B cell (primary cell): ENCODE data around the gene TEF. TPM values are rescaled to one million over a fixed set of nuclear protein-coding genes. Genes with fewer than 3 reads are reported as not detected.
"Not testable (repeated sequence)": the region's sequence is repeated elsewhere in the genome, so short reads cannot be mapped to it uniquely, and the experiment has no call there.

Experiments
- ATAC-seq: fragments of 200-7000 bp; cut with Tn5 transposase; one replicate; pipeline ENCODE4 v1.10.0; 2021; ENCODE audit warnings: low read depth, mild to moderate bottlenecking, moderate number of reproducible peaks, moderate library complexity
- CTCF ChIA-PET: fragments of 350-600 bp; sonication (Branson Sonifier 250); formaldehyde crosslinking; loops from one replicate; lab custom pipeline; 2021; ENCODE audit warnings: antibody characterized with exemption, inconsistent platforms; lab: Charles Lee
- POLR2A ChIA-PET: fragments of 350-600 bp; sonication (Branson Sonifier 250); formaldehyde crosslinking; loops from one replicate; lab custom pipeline; 2021; ENCODE audit warnings: antibody characterized with exemption; lab: Charles Lee
- DNase-seq: peaks from one replicate; pipeline ENCODE4 v3.0.0; 2013
- H2AFZ ChIP-seq: 2 replicates; pipeline ENCODE4 v1.6.1; 2012; ENCODE audit warnings: mild to moderate bottlenecking, low read depth, low read length; ENCODE audit not compliant: insufficient read depth, poor library complexity, severe bottlenecking
- H3K27ac ChIP-seq, 2 donors: 1 replicate in 1 of 2; 2 replicates in 1 of 2; pipeline ENCODE4 v1.5.1; 2012 to 2013; ENCODE audit warnings: low read length in 2 of 2, mild to moderate bottlenecking in 2 of 2, moderate library complexity in 1 of 2
- H3K27me3 ChIP-seq, 4 experiments: fragments of 200-600 bp in 1 of 4; sonication (generic) in 1 of 4; replicated peaks in 1 of 4; 1 replicate in 2 of 4; 2 replicates in 2 of 4; pipeline versions ENCODE4 v1.6.1 to v1.7.0; 2013 to 2016; ENCODE audit warnings: low read length in 3 of 4, mild to moderate bottlenecking in 2 of 4, mixed read lengths in 1 of 4, moderate library complexity in 1 of 4; ENCODE audit not compliant: insufficient read depth in 4 of 4, control insufficient read depth in 3 of 4; ENCODE audit errors: control extremely low read depth in 1 of 4
- H3K36me3 ChIP-seq, 2 experiments: replicated peaks in 1 of 2; 1 replicate in 1 of 2; 2 replicates in 1 of 2; pipeline versions ENCODE4 v1.6.1 to v1.7.1; 2013; ENCODE audit warnings: low read length in 1 of 2; ENCODE audit not compliant: insufficient read depth in 2 of 2, control insufficient read depth in 1 of 2; ENCODE audit errors: control extremely low read depth in 1 of 2, extremely low read depth in 1 of 2
- H3K4me1 ChIP-seq, 2 donors: fragments of 200-600 bp in 1 of 2; sonication (generic) in 1 of 2; 1 replicate in 1 of 2; 2 replicates in 1 of 2; pipeline versions ENCODE4 v1.5.1 to v1.6.1; 2013 to 2017; ENCODE audit warnings: low read length in 2 of 2; ENCODE audit not compliant: control insufficient read depth in 2 of 2, insufficient read depth in 2 of 2
- H3K4me2 ChIP-seq: replicated peaks from 2 replicates; pipeline ENCODE3; 2012; ENCODE audit warnings: mild to moderate bottlenecking, low read depth, low read length; ENCODE audit not compliant: poor library complexity, severe bottlenecking
- H3K4me3 ChIP-seq, 5 experiments: fragments of 200-600 bp in 1 of 5; sonication (generic) in 1 of 5; 1 replicate in 3 of 5; 2 replicates in 2 of 5; pipeline versions ENCODE4 v1.5.1 to v1.7.0; 2011 to 2016; ENCODE audit warnings: low read length in 4 of 5, mild to moderate bottlenecking in 4 of 5, low read depth in 2 of 5, control low read depth in 1 of 5, moderate library complexity in 1 of 5; ENCODE audit not compliant: insufficient read depth in 1 of 5; ENCODE audit errors: control extremely low read depth in 1 of 5, extremely low read depth in 1 of 5
- H3K79me2 ChIP-seq: fragments of 200-600 bp; sonication (generic); one replicate; pipeline ENCODE4 v1.6.0; 2016; ENCODE audit warnings: low read length; ENCODE audit not compliant: control insufficient read depth, insufficient read depth
- H3K9ac ChIP-seq: fragments of 200-600 bp; sonication (generic); 2 replicates; pipeline ENCODE4 v1.6.1; 2017; ENCODE audit warnings: mild to moderate bottlenecking, low read length, moderate library complexity
- H3K9me3 ChIP-seq, 3 donors: one replicate each; pipeline versions ENCODE4 v1.6.1 to v1.7.1; 2013; ENCODE audit warnings: low read length in 2 of 3; ENCODE audit not compliant: control insufficient read depth in 2 of 3, insufficient read depth in 1 of 3; ENCODE audit errors: control extremely low read depth in 1 of 3
- H4K20me1 ChIP-seq: 2 replicates; pipeline ENCODE4 v1.6.0; 2012; ENCODE audit warnings: mild to moderate bottlenecking, low read length; ENCODE audit not compliant: insufficient read depth, control insufficient read depth, poor library complexity, severe bottlenecking
- H3K27ac Mint-ChIP-seq: one replicate; pipeline ENCODE4 v1.8.0; 2021; ENCODE audit warnings: mixed read lengths
- H3K27me3 Mint-ChIP-seq: one replicate; pipeline ENCODE4 v1.8.0; 2021; ENCODE audit warnings: mixed read lengths
- H3K4me1 Mint-ChIP-seq: one replicate; pipeline ENCODE4 v1.8.0; 2021; ENCODE audit warnings: mixed read lengths
- H3K4me3 Mint-ChIP-seq: one replicate; pipeline ENCODE4 v1.8.0; 2021; ENCODE audit warnings: mixed read lengths
- H3K9me3 Mint-ChIP-seq: one replicate; pipeline ENCODE4 v1.8.0; 2022; ENCODE audit warnings: mixed read lengths; ENCODE audit not compliant: insufficient read depth
- CTCF ChIP-seq: fragments of 200-600 bp; IDR thresholded peaks from one replicate; pipeline ENCODE4 v1.8.0; 2022; ENCODE audit warnings: antibody characterized with exemption, mild to moderate bottlenecking
- EZH2 ChIP-seq: IDR thresholded peaks from 2 replicates; pipeline ENCODE4 v1.6.1; 2012; ENCODE audit warnings: borderline replicate concordance, low read depth, mild to moderate bottlenecking, moderate library complexity, low read length; ENCODE audit not compliant: insufficient read depth, poor library complexity, severe bottlenecking
- WGBS: methylation state at CpG from one replicate; pipeline ENCODE4 v1.1.5; 2013; ENCODE audit warnings: missing lambda C conversion rate; ENCODE audit not compliant: insufficient coverage; 5-methylcytosine and 5-hydroxymethylcytosine counted together
- intact Hi-C: fragments of 100-400 bp; cut with micrococcal nuclease; formaldehyde crosslinking; loops from one replicate; pipeline ENCODE4 v1.10.0; 2022
- polyA plus RNA-seq: library from polyadenylated mRNA; depleted of rRNA; stranded (reverse); fragments of >200 nt; gene quantifications from 2 replicates; pipeline ENCODE4 v1.2.3, GENCODE V29; 2012
- total RNA-seq, 2 donors: library from RNA; stranded (reverse); fragments of 120-200 nt in 1 of 2; gene quantifications; 1 replicate in 1 of 2; 2 replicates in 1 of 2; pipeline versions ENCODE4 v1.2.3 to v1.2.4, GENCODE V29; 2013 to 2022

TEF gene
- total and polyA plus RNA-seq, 2 donors (not counting 1 experiment from before 2014, with no cell fraction given) = 5.0 to 5.5 TPM

- not testable (repeated sequence) for H3K4me2 ChIP-seq
- POLR2A ChIA-PET = interaction anchor here (0.7 kb wide), 1 partner anchor 52 kb away, joined by 3 read pairs; no protein-coding TSS in a partner anchor
These were observed 21.1 kb downstream of the TEF start for GRCh38 chr22:41402851-41403250.

GRCh38 chr22:41403532-41404318 lies 22.0 kb downstream of the TEF start:
- WGBS = 15% methylated on average over 14 of the region's 18 CpGs
- Histone ChIP-seq H3K4me2 (peak overlapping the region; percentile 72), H3K79me2 (peaks cover 19% of the 10 kb centered on the region), H3K27ac (no peak overlapping the region), H3K4me1 (peaks cover 8 to 30% of the 10 kb centered on the region in 2 donors), H3K27me3 (no peaks in the 10 kb centered on the region), H3K9ac (no peak overlapping the region), H3K4me3 (no peak overlapping the region), H2AFZ (peak overlapping the region; percentile 82), H3K36me3 (no peaks in the 10 kb centered on the region), H3K9me3 (no peaks in the 10 kb centered on the region), H4K20me1 (no peaks in the 10 kb centered on the region)
- POLR2A ChIA-PET = interaction anchor here (0.7 to 2.7 kb wide), 6 partner anchors 43 to 123 kb away, joined by 3 to 39 read pairs (median 4); partner anchors contain the start of genes ACO2, PHF5A and TOB2
- CTCF ChIA-PET = interaction anchor here (0.6 to 11.6 kb wide), 45 partner anchors 12 to 263 kb away, joined by 3 to 228 read pairs (median 5); partner anchors contain the start of genes ACO2, PHF5A, PMM1 and POLR3H
- TF ChIP-seq CTCF = peak; percentile 94
- no peak for TF ChIP-seq EZH2
- H3K4me1 Mint-ChIP-seq = peaks cover 31% of the 10 kb centered on the region
- no peak overlapping the region for H3K4me3 Mint-ChIP-seq
- H3K9me3 Mint-ChIP-seq = no peaks in the 10 kb centered on the region
- no peaks in the 10 kb centered on the region for H3K27me3 Mint-ChIP-seq
- intact Hi-C loops = loop anchor here (1.0 to 2.0 kb wide), 4 partner anchors 41 to 123 kb away; no protein-coding TSS in a partner anchor
- H3K27ac Mint-ChIP-seq = peak overlapping the region; percentile 15
- DNase-seq (peak; percentile 89), ATAC-seq (peak; percentile 87)

More at GRCh38 chr22:41402851-41403250, 21.1 kb downstream of the TEF start:
- not testable (repeated sequence) for H3K4me3 Mint-ChIP-seq, ATAC-seq, H3K27ac Mint-ChIP-seq, DNase-seq, H3K9ac ChIP-seq, H3K27me3 Mint-ChIP-seq, H2AFZ ChIP-seq, H3K36me3 ChIP-seq, H3K4me3 ChIP-seq, H3K9me3 Mint-ChIP-seq, H4K20me1 ChIP-seq, H3K9me3 ChIP-seq, H3K27ac ChIP-seq, H3K27me3 ChIP-seq
- intact Hi-C loops = loop anchor here (1.0 kb wide), 3 partner anchors 98 to 123 kb away; no protein-coding TSS in a partner anchor
- Histone ChIP-seq H3K4me1 (peaks cover 8 to 25% of the 10 kb centered on the region in 2 donors), H3K79me2 (peaks cover 12% of the 10 kb centered on the region)
- 96% methylated on average over 14 of the region's 14 CpGs for WGBS
- CTCF ChIA-PET = interaction anchor here (0.5 to 11.6 kb wide), 21 partner anchors 11 to 187 kb away, joined by 3 to 228 read pairs (median 8); partner anchors contain the start of genes ACO2, PHF5A, PMM1 and POLR3H
- peaks cover 24% of the 10 kb centered on the region for H3K4me1 Mint-ChIP-seq
